GM10266 (cell line): ENCODE measurements around the gene ROBO4.

ENCODE experiments used
- DNase-seq: peaks from one replicate; pipeline ENCODE4 v3.0.0; 2012; ENCODE audit errors: extremely low spot score
- TF ChIP-seq, protein P1 (sequence below): IDR thresholded peaks from 2 replicates; pipeline ENCODE4 v1.5.1; 2012; ENCODE audit warnings: mild to moderate bottlenecking, low read depth; ENCODE audit not compliant: control insufficient read depth, insufficient read depth; ENCODE audit errors: missing control alignments

Gene ROBO4

DNA sequence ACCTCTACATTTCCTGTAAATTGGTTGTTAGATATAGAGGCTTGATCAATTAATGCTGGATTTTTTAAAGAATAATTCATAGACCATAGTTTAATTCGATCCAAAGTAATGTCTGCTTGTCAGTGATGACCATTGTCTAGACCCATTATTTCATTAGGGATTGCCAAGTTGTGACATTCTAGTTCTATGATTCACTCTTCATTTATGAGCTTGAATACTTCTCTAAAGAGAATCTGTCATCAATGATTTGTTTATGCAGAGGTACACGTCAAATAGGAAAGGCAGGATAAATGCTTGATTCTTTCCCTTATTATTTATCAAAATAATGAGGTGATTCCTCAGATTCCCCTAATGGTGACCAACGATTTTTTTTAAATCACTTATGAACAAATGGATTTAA, 56.5 kb downstream of the ROBO4 start:
- no peak for DNase-seq
- TF ChIP-seq, protein P1, sequence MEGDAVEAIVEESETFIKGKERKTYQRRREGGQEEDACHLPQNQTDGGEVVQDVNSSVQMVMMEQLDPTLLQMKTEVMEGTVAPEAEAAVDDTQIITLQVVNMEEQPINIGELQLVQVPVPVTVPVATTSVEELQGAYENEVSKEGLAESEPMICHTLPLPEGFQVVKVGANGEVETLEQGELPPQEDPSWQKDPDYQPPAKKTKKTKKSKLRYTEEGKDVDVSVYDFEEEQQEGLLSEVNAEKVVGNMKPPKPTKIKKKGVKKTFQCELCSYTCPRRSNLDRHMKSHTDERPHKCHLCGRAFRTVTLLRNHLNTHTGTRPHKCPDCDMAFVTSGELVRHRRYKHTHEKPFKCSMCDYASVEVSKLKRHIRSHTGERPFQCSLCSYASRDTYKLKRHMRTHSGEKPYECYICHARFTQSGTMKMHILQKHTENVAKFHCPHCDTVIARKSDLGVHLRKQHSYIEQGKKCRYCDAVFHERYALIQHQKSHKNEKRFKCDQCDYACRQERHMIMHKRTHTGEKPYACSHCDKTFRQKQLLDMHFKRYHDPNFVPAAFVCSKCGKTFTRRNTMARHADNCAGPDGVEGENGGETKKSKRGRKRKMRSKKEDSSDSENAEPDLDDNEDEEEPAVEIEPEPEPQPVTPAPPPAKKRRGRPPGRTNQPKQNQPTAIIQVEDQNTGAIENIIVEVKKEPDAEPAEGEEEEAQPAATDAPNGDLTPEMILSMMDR: no peak

DNA sequence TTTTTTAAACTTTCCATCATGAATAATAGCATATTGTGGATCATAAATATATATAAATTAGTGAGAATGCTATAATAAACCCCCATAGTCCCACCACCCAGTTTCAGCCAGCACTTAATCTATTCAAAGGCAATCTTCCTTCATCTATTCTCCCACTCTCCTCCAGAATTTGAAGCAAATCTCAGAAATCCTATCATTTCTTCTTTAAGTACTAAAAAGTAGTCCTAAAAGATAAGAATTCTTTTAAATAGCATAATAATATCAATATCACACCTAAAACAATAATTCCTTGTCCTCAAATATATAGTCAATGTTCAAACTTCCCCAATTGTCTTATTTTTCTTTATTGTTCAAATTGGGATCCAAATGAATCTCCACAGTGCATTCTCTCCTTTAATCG, 57.0 kb downstream of the ROBO4 start:
- TF ChIP-seq, protein P1: no peak
- DNase-seq: no peak

DNA sequence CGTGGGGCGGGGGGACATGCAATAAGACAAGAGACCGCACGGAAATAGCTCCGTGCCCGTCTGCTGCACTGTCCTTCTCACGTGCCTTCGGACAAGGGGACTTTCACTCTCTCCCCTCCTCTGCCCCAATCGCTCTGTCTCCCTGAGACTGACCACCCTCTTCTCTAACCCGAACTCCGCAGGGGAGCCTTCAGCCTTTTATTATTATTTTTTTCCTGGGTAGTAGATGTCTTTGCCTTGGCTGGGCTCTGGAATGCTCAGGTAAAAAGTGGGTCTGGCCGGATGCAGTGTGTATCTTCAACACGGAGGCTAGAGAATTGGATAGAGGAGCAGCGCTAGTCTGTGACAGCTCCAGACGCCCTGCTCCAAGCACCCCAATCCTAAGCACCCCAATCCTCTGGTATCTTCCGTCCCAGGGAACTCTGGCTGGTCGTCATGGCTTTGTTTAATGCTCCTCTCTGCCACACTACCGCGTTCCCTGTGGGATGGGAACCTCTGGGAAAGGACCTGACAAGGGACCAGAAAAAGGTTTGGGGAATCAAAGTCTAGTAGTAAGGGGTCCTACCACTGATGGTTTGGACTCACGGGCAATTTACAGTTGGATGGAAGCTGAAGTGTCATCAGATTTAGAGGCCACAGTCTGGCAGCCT, 57.6 kb downstream of the ROBO4 start:
- no peak for DNase-seq
- TF ChIP-seq, protein P1: no peak

DNA sequence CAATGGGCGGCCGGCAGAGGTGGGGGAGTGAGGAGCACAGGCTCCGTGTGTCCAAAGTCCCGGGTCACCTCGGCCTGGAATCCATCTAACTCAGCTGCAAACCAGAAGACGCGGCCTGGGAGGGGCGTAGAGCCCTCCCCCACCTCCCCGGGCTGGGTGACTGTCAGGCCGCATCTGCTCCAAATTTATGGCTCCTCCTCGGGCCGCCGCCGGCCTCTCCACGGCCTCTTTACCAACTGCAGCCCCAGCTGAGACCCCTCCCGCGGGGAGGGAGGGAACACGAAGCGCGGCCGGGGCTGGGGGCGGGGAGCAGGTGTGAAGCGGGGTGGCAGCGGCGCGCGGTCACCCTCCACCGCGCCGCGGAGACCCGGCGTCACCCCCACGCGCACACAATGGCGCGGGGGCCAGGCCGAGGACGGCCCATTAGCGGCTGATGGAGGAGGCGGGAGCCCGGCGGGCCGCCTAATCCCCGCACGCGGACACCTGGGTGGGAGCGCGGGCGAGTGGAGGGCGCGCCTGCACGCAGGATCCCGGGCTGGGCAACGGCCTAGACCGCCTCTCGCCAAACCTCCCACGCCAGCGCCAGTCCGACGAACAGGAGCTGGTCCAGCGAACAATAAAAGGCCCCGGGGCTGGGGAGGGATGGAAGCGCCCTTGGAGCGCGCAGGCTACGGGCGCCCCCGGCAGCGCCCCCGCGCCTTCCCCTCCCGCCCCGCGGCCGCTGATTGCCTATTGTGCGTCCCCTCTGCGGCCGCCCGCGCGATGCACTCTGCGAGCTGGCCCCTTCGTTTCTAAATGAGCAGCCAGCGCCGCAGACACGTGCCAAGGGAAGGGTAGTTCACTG, 58.3 kb downstream of the ROBO4 start:
- no peak for DNase-seq
- TF ChIP-seq, protein P1: no peak

DNA sequence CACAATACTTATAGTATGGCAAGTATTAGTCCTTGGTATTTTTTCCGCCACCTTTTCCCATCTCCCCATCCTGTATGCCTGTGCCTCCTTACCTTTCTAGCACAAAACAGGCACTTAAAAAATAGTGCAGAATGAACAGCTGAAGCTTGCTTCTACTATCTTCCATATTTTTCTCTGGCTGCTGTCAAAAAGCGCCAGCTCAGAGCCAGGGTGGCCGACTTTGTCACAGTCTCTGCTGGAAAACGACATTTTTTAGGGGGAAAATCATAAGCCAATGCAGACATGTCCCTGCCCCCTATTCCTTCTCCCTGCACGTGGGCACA, 58.9 kb downstream of the ROBO4 start:
- TF ChIP-seq, protein P1: no peak
- DNase-seq: no peak

DNA sequence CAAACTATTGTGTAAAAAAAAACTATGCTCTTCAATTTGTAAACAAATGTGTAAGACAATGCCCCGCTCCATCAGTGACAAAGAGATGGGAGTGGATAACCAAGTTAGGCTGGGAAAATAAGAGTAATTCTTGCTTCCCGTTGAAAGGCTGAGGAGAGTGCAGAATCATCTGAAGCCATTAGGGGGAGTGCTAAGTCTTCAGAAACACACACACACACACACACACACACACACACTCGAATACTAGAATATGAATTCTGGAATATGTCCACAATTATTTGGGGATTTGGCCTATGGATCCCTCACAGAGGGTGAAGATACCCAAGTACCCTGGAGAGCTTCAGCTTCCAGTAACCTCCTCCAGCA, 60.2 kb downstream of the ROBO4 start:
- DNase-seq: peak; percentile 60
- TF ChIP-seq, protein P1: peak; percentile 64

DNA sequence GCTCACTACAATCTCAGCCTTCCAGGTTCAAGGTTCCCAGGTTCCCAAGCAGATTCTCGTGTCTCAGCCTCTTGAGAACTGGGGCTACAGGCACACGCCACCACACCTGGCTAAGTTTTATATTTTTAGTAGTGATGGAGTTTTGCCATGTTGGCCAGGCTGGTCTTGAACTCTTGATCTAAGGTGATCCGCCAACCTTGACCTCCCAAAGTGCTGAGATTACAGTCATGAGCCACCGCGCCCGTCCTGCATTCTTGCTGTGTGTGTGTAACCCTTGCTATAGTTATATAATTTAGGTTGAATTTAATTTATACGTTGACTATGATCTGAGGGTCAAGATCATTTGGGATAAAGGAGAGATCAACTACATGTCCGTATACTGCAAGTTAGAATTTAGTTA, 61.7 kb downstream of the ROBO4 start:
- no peak for DNase-seq
- TF ChIP-seq, protein P1: no peak
